Left renal cortex interstitium (tissue), 4 donors: ENCODE measurements around the gene GHR. TPM values are rescaled to one million over a fixed set of nuclear protein-coding genes. Genes with fewer than 3 reads are reported as not detected.
A peak's percentile ranks its signal among the peaks of the same experiment; 100 is the strongest.

ENCODE experiments used
- DNase-seq, 4 donors: peaks; one replicate each; pipeline ENCODE4 v3.0.0-alpha.2; 2013; ENCODE audit warnings: low read depth in 4 of 4, low spot score in 2 of 4, missing footprints in 1 of 4
- polyA plus RNA-seq, 4 donors: library from polyadenylated mRNA; unstranded; fragments of 120-200 nt; gene quantifications; one replicate each; pipeline ENCODE4 v1.2.1, GENCODE V29; 2013; ENCODE audit not compliant: insufficient read length in 4 of 4

Gene GHR
- polyA plus RNA-seq, 4 donors = 17.3 to 24.2 (median 22.1) TPM

GRCh38 chr5:42513246-42513645 is 90.0 kb downstream of the GHR start:
- DNase-seq = no peak

GRCh38 chr5:42514754-42515153 is 91.5 kb downstream of the GHR start:
- DNase-seq = no peak

- no peak for DNase-seq
Observed at GRCh38 chr5:42515504-42515903, 92.3 kb downstream of the GHR start.

GRCh38 chr5:42516282-42517042 is 93.2 kb downstream of the GHR start:
- no peak for DNase-seq

- DNase-seq = no peak
Observed at GRCh38 chr5:42517164-42517563, 93.9 kb downstream of the GHR start.

GRCh38 chr5:42518595-42519221 is 95.5 kb downstream of the GHR start:
- no peak for DNase-seq

- no peak for DNase-seq
Observed at GRCh38 chr5:42520203-42520602, 97.0 kb downstream of the GHR start.

- no peak for DNase-seq
Observed at GRCh38 chr5:42520957-42521356, 97.7 kb downstream of the GHR start.

GRCh38 chr5:42521406-42521805 is 98.2 kb downstream of the GHR start:
- no peak for DNase-seq

GRCh38 chr5:42522783-42523182 is 99.5 kb downstream of the GHR start:
- no peak for DNase-seq

- no peak for DNase-seq
Observed at GRCh38 chr5:42526179-42526578, 102.9 kb downstream of the GHR start.

- DNase-seq = no peak
Observed at GRCh38 chr5:42531611-42532010, 108.4 kb downstream of the GHR start.

- no peak for DNase-seq
Observed at GRCh38 chr5:42542106-42542505, 118.9 kb downstream of the GHR start.

- no peak for DNase-seq
Observed at GRCh38 chr5:42543774-42544173, 120.5 kb downstream of the GHR start.

- no peak for DNase-seq
Observed at GRCh38 chr5:42545038-42545437, 121.8 kb downstream of the GHR start.

- peak in 2 of 4 donors; percentile 6 to 17 for DNase-seq
Observed at GRCh38 chr5:42547141-42547540, 123.9 kb downstream of the GHR start.

GRCh38 chr5:42547894-42548293 is 124.7 kb downstream of the GHR start:
- DNase-seq = no peak

- DNase-seq = no peak
Observed at GRCh38 chr5:42552597-42552996, 129.4 kb downstream of the GHR start.

- DNase-seq = no peak
Observed at GRCh38 chr5:42553461-42553860, 130.2 kb downstream of the GHR start.

GRCh38 chr5:42555010-42555409 is 131.8 kb downstream of the GHR start:
- DNase-seq = no peak

- no peak for DNase-seq
Observed at GRCh38 chr5:42555797-42556196, 132.6 kb downstream of the GHR start.

GRCh38 chr5:42557689-42558088 is 134.4 kb downstream of the GHR start:
- no peak for DNase-seq
